Activated CD8-positive, alpha-beta memory T cell treated with anti-CD3 and anti-CD28 coated beads for 48 hours (primary cell): ENCODE data around the gene DOCK8.
A peak's percentile ranks its signal among the peaks of the same experiment; 100 is the strongest.

Experiments used
- DNase-seq, 3 experiments: peaks; one replicate each; pipeline ENCODE4 v3.0.0-alpha.2; 2020; ENCODE audit warnings: low read depth in 2 of 3, low spot score in 2 of 3

Gene DOCK8

DNA sequence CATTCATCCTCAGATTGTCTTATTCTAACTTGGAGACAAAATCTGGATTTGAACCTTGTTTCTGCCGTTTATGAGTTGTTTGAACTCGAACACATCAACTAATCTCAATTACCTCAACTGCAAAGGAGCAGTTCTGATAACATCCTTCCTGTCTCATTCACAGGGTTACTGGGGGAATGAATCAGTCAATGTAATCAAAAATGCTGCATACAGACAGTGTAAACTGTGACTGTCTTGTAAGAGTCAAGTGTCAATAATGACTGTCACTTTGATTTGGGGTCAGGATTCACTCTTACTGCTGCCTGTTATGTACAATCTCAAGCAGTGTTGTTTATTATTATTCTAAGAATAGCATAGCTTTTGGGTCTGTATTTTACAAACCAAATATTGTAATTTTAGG lies 273.8 kb downstream of the DOCK8 start:
- DNase-seq = no peak

DNA sequence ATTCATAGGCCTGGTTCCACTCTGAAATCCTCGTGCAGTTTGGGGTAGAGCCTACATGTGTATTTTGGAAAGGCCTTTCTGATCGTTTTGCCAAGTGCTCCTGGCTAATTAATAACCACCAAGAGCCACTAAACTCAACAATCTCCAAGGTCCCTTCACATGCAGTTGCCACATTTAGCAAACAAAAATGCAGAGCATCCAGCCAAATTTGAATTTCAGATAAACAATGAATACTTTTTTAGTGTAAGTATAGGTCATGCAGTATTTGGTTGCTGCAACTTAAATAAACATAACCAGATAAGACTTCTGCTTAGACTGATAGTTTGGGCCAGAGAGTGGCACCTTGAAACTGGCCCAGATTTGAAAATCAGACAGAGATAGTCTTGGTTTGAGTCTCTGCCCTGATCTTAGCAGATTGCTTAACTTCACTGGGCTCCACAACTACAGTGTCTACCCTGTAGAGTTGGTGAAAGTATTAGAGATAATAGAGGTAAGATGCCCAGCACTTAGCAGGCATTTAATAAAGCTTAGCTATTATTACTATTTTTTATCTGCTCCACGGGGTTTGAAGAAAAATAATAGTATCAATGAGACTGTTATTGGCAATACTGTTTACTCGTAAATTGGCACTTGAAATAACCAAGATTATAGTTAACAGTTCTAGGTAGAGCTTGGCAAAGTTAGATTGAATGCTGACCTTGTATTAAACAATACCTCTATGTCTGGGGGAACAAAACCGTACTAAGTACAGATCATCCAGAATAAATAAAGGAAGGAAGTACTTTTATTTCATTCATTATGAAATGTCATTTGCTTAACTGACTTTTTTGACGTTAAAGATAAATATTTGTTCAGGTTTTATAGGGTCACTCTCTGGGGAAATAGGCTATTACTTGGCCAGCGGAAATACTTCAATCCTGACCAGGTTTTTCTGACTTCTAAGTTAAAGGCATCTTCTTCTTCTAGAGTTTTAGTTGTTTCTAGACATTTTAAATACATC lies 274.8 kb downstream of the DOCK8 start:
- no peak for DNase-seq

DNA sequence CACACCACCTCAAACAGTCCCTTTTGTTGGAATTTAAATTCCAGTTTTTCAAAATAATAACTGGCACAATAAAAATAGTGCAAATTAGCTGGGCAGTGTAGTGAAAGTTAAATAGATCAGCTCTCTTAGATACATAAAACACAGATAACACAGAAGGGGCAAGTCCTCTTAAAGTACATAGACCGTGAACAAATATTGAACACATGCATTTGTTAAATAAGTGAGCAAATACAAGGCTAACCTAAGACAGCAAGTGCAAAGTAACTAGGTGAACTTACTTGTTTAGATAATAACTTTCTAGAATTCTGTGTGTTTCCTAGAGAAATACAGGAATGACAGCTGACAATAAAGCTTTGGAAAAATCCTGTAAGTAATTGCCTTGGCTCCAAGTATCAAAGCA lies 280.1 kb downstream of the DOCK8 start:
- no peak for DNase-seq

GRCh38 chr9:495739-496138 lies 281.1 kb downstream of the DOCK8 start:
- no peak for DNase-seq

DNA sequence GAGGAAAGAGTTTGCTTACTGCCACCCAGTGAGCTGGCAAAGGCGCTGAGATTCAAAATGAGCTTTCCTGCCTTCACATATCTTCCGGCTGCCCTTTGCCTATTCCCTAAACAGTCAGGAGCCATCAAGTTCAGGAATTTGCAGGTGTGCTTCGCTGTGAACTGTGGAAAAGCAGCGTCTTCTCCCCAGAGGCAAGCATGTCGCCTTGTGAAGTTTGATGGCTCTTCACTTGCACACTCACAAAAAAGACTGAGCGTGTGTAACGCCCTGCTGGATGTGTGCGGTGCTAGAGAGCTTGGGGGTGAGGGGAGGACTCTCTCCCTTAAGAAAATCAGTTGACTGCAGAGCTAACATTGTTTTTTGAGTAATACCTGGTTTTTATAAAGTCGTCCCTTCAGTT lies 288.7 kb downstream of the DOCK8 start:
- no peak for DNase-seq

- DNase-seq = peak; percentile 36 to 57 (median 39)
These were observed 289.5 kb downstream of the DOCK8 start, which contains the start of gene KANK1 for GRCh38 chr9:503881-504852. Gene KANK1, plus strand, starts transcription at chr9:504695.

- DNase-seq = peak in 1 of 3 experiments; percentile 2
These were observed 290.5 kb downstream of the DOCK8 start for GRCh38 chr9:504921-505740.

- DNase-seq = no peak
These were observed 291.0 kb downstream of the DOCK8 start for GRCh38 chr9:505741-506059.

GRCh38 chr9:506281-506680 lies 291.6 kb downstream of the DOCK8 start:
- no peak for DNase-seq

- DNase-seq = no peak
These were observed 297.2 kb downstream of the DOCK8 start for GRCh38 chr9:511861-512260.

DNA sequence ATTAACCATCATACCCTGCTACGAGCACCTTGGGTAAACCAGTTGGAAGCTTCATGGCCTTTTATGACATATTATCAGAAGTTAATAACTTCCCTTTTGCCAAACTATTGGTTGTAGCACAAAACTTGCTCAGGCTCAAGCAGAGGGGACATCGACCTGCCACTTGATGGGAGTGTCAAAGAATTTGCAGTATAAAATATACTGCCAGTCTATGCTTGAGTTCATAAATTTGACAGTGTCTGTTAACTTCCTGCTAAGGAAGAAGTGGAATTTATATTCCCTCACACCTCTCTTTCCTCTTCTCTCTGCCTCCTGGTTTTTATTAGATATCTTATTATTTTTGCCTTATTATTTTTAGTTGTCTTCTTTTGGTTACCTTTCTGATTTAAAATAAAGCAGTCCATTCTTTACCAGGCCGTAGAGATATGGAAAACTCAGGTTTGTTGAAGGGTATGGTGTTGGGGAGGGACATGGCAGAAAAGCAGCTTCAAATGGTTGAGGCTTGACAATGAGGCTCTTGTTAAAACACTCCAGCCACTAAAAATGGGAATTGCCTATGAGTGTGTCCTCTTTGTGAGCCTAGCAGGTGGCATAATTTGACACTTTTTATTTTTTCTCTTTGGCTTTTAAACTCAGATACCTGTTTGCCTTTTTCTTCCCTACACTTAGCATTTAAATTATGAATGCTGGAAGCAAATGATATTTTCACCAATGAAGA lies 298.0 kb downstream of the DOCK8 start:
- DNase-seq = no peak
